GM19452 (cell line): ENCODE measurements around the gene TANGO2.

Experiments used
- ATAC-seq: cut with Tn5 transposase; IDR thresholded peaks from one replicate; pipeline ENCODE4 v1.9.1; 2021; ENCODE audit not compliant: unreplicated experiment

Gene TANGO2

DNA sequence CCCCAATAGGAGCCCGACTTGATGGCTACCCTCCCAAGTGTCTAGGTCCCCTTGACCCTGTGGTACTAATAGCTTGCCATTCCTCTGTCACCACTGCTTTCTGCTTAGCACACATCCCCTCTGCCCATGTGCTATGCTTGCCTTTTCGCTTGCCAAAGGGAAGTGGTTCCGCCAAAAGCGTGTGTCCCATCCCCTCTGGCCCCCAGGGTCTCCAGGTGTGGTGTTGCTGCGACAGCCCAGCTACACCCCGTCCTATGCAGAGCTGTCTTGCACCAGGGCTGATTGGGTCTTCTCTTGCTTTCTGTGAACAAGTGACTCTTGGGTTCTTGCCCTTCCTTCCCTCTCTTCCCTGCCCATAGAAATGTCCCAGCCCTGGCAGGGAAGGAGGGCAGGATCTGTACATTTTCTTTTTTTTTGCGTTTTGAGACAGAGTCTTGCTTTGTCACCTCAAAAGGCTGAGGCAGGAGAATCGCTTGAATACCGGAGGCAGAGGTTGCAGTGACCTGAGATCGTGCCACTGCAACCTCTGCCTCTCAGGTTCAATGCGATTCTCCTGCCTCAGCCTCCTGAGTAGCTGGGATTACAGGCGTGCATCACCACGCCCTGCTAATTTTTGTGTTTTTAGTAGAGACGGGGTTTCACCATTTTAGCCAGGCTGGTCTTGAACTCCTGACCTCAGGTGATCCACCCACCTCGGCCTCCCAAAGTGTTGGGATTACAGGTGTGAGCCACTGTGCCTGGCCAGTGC is 3.9 kb downstream of the TANGO2 start:
- no peak for ATAC-seq

DNA sequence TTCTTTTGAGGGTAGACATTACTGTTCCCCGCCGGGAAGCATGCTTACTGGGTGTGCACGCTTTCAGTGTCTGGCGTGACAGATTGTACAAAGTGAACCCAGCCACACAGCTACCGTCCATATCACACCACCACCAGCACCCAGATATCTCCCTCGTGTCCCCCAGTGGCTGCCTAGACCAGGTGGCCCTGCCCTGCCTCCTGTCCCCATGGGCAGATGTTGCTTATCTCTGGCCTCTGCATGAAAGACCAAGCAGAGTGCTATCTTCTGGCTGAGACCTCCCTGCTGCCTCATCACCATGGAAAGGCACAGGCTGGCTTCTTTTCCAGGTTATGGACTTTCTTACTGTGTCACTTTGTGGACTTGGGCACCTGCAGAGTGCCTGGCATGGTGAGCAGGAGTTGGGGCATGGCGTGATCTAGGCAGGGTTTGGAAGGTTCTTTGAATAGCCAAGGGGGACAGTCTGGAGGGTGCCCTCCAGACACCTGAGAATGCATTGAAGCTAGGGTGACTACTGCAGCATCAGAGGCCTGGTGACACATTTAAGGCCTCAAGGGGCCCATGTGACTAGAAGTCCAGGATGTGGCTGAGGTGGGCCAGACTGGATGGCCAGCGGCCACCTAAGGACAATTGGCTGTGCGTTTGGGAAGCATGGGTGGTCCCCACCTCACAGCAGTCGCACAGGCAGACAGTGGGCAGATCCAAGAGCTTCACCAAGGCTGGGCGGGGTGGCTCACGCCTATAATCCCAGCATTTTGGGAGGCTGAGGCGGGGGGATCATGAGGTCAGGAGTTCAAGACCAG is 4.7 kb downstream of the TANGO2 start:
- no peak for ATAC-seq

DNA sequence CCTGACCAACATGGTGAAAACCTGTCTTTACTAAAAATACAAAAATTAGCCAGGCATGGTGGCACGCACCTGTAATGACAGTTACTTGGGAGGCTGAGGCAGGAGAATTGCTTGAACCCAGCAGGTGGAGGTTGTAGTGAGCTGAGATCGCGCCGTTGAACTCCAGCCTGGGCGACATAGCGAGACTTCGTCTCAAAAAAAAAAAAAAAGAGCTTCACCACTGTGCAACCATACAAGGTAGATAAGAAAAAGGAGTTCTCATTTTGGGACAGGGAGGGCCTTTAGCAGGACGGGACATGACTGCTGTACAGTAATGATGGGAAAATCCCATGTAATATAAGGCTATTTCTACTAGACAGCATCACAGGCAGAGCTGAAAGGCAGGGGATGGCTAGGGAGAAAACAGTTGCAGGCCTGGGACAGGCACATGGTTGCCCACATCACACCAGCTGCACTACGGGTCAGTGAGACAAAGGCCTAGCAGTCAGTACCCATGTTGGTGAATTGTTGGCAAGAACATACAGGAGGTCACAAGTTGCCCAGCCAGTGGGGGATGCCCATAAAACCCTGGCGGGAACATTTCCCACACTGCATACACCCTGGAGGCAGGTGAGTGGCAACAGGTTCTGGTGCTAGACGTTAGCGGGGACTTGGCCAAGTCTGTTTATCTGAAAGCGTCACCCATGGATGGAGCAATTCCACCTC is 5.4 kb downstream of the TANGO2 start:
- no peak for ATAC-seq

DNA sequence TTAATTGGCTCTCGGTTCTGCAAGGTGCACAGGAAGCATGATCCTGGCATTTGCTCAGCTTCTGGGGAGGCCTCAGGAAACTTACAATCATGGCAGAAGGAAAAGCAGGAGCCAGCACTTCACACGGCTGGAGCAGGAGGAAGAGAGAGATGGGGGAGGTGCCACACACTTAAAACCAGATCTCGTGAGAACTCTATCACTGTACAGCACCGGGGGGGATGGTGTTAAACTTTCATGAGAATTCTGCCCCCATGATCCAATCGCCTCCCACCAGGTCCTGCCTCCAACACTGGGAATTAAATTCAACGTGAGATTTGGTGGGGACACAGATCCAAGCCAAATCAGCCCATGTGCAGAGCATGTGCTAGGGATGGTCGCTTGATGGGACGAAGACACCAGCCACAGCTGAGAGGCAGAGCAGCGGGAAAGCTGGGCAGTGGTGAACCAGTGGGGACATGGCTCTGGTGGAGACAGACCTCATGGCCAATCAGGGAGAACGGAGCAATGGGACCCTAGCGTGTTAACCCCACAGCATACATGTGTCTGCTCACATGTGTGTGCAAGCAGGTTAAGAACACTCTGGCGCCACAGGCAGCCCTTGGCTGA is 6.2 kb downstream of the TANGO2 start:
- ATAC-seq, result no peak

DNA sequence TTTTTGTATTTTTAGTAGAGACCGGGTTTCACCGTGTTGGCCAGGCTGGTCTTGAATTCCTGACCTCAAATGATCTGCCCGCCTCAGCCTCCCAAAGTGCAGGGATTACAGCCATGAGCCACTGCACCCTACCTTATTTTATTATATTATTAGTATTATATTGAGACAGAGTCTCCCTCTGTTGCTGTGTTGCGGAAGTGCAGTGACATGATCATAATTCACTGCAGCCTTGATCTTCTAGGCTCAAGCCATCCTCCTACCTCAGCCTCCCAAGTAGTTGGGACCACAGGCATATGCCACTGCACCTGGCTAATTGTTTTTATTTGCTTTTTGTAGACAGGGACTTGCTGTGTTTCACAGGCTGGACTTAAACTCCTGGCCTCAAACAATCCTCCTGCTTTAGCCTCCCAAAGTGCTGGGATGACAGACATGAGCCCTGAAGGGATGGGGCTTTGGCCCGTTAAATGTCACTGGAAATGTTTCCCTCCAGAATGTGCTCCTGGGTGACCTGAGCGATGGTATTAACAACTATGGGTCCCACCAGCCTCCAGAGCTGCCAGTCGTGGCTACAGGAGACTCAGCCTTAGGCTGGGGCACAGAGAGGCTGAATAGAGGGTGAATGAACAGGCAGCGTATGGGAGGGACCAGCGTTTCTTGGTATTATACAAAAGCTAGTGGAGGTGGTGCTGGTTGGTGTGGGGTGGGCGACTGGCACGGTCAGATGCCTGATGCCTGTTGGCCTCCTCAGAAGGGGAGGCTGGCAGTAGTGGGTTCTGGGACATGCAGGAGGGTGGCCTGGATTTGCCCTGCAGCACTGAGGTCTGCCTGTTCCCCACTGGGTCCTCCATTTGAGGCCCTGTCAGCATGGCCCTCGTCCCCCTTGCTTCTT is 7.3 kb downstream of the TANGO2 start:
- no peak for ATAC-seq

DNA sequence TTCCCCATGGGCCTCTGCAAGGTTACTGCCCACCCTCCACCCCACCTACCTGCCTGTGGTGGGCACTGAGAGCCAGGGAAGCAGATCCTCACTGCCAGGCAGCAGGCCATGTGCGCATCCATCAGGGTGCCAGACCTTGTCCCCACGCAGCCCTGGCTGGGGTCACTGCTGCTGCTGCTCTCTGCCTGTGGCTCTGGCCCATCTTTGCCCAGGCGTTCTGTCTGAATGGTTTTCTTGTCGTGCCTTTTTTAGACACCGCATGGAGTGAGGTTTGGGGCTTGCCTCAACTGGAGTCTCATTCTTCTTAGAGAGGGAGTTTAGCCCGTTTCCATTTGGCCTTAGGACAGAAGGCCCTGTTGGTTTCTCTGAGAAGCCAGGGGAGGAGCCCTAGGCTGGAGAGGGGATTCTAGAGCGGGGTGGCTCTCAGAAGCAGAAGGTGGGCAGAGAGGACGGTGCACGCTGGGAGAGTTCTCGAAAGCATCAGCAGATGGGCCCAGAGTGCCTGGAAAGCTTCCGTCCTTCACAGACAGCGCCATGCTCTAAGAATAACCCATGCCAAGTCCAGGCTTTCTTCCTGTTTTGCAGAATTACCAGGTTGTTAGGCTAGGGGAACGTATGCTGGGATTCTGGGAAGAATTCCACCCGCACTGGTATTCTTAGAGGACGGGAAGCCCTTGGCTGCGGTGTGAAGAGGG is 8.1 kb downstream of the TANGO2 start:
- ATAC-seq, result no peak

DNA sequence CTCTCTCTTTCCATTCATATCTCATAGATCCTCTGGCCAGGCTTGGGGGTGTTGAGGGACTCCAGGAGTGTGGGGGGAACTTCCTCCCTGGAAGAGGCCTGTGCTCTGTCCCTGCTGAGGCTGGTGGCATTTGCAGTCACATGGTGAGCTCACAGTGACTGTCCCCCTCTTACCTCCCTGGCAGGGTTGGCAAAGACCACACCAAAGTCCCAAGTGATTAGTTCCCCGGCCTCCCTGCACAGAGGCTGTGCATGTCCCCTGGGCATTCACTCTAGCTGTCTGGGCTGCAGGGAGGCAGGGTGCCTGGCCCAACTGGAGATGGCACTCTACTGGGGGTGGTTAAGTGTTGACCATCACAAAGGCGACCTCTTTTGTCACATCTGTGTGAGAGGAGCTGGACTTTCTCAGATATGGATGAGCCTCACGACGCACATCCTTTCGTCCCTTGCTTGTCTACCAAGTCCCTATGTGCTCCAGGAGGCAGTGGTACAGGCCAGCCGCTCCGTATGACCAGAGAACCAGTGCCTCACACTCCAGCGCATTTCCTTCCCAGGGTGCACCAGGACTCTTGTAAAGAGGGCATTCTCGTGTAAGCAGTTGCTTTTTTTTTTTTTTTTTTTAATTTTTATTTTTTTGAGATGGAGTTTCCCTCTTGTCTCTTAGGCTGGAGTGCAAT is 8.8 kb downstream of the TANGO2 start:
- ATAC-seq, result no peak

DNA sequence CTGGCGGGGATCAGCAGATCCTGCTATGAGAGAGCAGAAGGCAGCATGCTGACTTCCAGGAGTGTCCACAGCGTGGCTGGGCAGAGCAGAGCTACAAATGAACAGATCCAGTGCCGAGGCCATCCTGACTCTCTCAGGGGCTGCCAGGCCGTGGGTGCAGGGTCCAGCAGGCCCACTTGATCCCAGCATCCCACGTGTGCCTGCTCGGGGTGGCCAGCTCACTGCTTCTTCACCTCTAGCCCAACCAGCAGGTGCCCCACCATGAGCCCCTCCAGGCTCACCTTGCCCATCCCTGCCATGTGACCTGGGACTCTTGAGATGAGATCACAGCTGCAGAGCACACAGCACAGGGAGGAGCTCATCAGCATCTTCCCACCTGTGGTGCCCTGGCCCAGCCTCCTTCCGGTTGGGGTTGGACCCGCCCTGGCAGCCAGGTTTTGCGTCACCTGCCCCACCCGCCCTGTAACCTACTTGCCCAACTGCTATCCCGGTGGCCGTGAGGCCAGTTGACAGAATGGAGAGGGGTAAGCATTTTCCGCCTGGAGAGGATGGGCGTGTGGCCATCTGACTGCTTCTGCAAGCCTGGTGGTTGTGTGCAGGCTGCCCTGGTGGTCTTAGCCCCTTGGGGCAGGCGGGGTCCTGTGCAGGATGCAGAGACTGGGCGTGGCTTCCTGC is 11.0 kb downstream of the TANGO2 start:
- ATAC-seq, result no peak

DNA sequence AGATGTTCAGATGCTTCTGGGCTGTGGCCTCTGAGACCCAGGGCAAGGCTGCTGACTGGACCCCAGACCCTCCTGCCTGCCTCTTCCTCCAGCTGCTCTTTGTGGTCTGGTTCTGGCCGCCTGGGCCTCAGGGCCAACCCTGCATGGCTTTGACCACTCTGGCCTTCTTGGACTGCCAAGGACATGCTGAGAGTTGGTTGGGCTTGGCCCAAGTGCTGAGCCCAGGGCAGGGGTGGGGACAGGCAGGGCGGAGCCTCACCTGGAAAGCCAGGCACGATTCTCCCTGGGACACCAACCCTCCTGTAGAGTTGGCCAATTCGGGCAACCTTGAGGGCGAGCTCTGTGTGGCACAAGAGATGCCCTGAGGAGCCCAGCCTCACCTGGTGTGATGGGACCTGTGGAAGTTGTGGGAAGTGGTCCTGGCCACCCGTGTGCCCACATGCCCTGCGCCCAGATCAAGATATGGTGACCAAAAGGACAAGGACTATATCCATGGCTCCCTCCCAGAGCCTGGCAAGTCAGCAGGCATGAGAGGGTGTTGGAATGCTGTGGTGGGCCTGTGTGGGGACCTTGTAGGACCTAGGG is 11.6 kb downstream of the TANGO2 start:
- no peak for ATAC-seq

DNA sequence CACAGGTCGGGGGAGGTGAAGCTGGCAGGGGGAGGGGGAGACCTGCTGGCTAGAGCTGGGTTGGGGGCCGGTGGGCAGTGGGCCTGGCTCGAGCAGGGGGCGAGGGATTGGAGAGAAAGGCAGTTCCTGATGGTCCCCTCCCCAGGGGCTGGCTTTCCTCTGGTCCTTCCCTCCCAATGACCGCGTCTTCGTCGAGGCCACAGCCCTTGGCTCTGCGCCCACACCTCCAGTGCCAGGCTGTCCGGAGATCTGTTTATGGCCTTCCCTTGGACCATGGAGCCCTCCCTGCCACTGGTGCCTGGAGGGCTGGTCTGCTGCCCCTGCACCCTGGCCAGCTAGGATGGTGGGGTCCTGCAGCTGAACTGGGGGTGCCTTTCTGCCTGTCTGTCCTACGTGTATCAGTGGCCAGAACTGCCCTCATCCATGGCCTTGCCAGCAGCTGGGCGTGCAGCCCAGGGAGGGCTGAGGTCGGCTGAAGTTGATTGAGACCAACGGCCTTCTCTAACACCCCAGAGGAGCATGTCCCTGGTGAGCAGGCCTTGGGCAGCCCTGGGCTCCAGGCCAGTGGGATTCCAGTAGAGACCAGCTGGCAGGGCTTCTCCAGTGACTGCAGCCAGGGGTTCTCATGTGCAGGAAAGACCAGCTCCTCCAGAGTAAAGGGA is 12.3 kb downstream of the TANGO2 start:
- ATAC-seq, result no peak

DNA sequence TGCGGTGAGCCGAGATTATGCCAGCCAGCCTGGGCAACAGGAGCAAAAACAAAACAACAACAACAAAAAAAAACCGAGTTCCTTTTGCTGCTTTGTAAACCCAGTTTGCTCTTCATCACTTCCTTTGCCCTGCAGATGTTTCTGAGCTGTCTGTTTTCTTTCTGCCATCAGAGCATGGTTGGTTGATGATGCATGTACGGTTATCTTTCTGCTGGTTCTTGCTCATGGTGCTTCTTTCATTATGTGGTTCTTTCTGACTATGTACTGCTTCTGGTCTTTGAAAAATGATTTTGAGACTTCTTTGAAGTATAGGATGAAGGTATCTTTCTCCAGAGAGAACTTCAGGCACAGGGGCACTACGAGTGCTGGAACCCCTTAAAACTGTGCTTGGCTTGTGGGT is 13.2 kb downstream of the TANGO2 start:
- no peak for ATAC-seq

DNA sequence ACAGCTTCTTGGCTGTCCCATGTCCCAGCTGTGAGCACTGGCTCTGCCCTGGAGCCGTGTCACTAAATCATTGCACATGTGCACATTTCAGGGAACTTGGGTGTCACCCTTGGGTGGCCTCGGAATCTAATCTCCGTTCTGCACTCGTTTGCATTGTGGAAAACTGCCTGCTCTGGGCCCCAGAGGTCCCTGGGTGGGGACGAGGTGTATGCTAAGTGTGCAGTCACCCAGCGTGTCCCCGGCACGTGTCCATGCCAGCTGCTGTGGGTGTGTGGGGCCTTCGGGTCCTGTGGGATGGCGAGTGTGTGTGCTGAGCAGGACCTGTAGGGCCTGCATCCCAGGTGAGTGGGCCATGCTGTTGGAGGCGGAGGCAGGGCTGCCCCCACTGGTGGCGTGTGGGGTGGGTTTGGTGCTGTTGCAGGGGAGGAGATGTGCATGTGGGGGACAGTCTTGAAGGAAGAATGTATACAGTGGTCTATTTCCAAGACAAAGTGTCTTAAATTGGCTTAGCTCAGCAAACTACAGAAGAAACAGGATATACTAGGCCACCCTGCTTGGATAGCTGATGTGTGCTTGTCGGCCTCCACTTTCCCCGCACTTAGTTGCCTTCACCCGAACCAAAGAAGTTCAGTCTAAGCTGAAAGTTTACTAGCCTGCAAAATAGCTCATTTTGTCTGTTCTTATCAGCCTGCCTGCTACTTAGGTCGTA is 14.6 kb downstream of the TANGO2 start:
- no peak for ATAC-seq

DNA sequence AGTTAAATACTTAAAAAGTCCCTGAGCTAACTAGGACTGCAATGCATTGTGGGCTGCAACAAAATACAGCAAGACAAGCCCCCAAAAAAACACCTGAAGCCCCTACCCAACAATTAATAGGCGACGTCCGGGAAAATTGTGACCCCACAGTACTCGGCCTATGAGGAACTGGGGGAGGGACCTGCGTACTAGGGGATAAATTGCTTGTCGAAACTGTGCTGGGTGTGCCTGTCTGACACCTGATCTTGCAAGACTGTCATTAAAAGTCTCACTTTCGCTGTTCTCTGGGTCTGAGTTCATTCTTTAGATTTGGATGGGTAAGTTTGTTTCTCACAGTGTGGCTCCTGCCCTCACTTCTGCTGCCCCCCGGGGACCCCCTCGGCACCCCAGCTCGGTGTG is 15.2 kb downstream of the TANGO2 start:
- ATAC-seq, result no peak

DNA sequence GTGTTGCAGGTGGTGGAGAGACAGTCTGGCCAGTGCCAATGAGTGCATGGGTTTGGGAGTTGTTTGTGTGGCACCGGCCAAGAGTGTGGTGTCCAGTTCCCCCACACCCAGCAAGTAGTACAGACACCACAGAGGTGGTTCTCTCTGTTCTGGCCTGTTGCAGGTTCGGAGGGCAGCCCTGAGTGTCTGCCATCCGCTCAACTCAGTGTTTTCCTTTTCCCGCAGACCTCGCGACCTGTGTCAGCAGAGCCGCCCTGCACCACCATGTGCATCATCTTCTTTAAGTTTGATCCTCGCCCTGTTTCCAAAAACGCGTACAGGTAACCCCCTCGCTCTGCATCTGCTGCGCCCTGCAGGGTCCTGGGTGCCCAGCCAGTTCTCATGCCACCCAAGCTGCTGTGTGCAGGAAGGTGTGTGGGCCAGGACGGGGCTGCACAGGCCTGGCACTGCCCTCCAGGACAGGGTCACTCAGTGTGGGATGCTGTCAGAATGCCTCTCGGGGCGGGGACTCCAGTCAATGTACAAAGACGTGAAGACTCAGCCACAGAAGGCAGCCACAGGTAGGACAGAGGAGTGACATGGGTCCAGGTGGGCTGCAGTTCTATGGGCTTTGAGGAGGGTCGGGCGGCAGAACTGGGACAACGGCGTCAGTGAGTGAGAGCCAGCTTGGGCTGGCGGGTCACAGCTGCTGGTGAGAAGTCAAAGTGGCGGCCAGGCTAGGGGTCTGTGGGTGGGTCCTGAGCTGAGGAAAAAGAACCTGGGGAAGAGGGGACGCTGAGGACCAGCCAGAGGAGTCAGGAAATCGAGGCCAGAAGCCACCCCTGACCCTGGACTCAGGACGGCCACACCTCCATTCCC is 15.9 kb downstream of the TANGO2 start:
- no peak for ATAC-seq

DNA sequence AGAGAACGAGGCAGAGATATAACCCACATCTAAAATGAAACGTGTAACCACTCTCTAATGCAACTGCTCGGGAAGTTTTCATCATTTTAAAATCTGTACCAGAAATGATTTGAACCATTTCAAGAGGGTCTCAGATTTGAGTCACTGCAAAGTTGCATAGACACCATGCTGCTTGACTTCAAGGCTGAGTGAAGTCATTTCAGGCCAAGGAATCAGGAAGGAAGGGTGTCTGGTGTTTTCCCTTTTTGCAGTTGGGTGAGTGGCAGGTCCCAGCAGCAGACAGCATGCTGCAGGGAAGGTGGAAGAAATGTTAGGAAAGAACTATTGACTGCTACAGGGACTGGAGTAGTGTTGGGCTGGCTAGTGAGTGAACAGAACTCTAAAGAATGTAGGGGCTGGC is 16.5 kb downstream of the TANGO2 start:
- no peak for ATAC-seq

DNA sequence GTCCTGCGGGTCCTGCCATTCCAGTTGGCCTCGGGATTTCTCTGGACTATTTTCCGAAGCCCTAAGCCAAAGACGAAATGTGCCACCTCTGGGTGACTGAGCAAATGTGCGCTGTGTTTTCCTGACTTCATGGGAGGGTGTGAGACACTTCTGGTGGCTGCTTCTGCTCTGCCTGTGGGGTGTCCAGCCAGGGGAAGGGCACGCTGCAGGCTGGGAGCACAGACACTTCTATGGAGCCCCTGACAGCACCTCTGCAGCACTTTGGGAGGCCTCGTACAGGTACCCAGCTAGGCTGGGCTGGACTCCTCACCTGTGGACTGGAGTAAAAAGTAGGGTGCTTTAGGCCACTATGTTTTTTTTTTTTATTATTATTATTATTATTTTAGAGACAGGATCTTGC is 17.7 kb downstream of the TANGO2 start:
- no peak for ATAC-seq
